Trophoblast cell (in vitro differentiated cells and primary cell): Measurements from ENCODE around the gene GTF3C1.

ENCODE experiments used
- DNase-seq, 2 donors: peaks; one replicate each; pipeline ENCODE4 v3.0.0-alpha.2; 2016
- H2AFZ ChIP-seq: 2 replicates; pipeline ENCODE4 v1.6.1; 2013; ENCODE audit warnings: low read length, moderate library complexity, mild to moderate bottlenecking; ENCODE audit not compliant: insufficient read depth, poor library complexity
- H2AK5ac ChIP-seq: 2 replicates; pipeline ENCODE4 v1.6.1; 2013; ENCODE audit warnings: mild to moderate bottlenecking, low read length
- H2BK120ac ChIP-seq: 2 replicates; pipeline ENCODE4 v1.6.1; 2013; ENCODE audit warnings: low read length, mild to moderate bottlenecking, moderate library complexity; ENCODE audit not compliant: insufficient read depth, poor library complexity
- H2BK12ac ChIP-seq: 2 replicates; pipeline ENCODE4 v1.6.1; 2013; ENCODE audit warnings: mild to moderate bottlenecking, low read length, moderate library complexity
- H2BK5ac ChIP-seq: 2 replicates; pipeline ENCODE4 v1.6.1; 2013; ENCODE audit warnings: low read length, low read depth, moderate library complexity, mild to moderate bottlenecking; ENCODE audit not compliant: poor library complexity
- H3K14ac ChIP-seq: 2 replicates; pipeline ENCODE4 v1.6.1; 2013; ENCODE audit warnings: mild to moderate bottlenecking, low read length
- H3K18ac ChIP-seq: 2 replicates; pipeline ENCODE4 v1.6.1; 2013; ENCODE audit warnings: mild to moderate bottlenecking, low read length
- H3K23ac ChIP-seq: 2 replicates; pipeline ENCODE4 v1.6.1; 2013; ENCODE audit warnings: low read length
- H3K27ac ChIP-seq: 2 replicates; pipeline ENCODE4 v1.5.1; 2013; ENCODE audit warnings: low read depth, mild to moderate bottlenecking, inconsistent platforms, low read length, moderate library complexity
- H3K27me3 ChIP-seq: 2 replicates; pipeline ENCODE4 v1.6.1; 2013; ENCODE audit warnings: inconsistent platforms, mild to moderate bottlenecking, low read length, moderate library complexity; ENCODE audit not compliant: insufficient read depth
- H3K36me3 ChIP-seq, 2 experiments: 1 replicate in 1 of 2; 2 replicates in 1 of 2; pipeline ENCODE4 v1.6.1; 2013; ENCODE audit warnings: low read length in 2 of 2, mild to moderate bottlenecking in 2 of 2, moderate library complexity in 1 of 2; ENCODE audit not compliant: insufficient read depth in 2 of 2, control insufficient read depth in 1 of 2
- H3K4ac ChIP-seq: 2 replicates; pipeline ENCODE4 v1.6.1; 2013; ENCODE audit warnings: low read depth, mild to moderate bottlenecking, low read length, moderate library complexity
- H3K4me1 ChIP-seq, 2 experiments: 1 replicate in 1 of 2; 2 replicates in 1 of 2; pipeline ENCODE4 v1.6.1; 2013; ENCODE audit warnings: low read length in 2 of 2, mild to moderate bottlenecking in 2 of 2, moderate library complexity in 1 of 2; ENCODE audit not compliant: insufficient read depth in 2 of 2, control insufficient read depth in 1 of 2
- H3K4me2 ChIP-seq: 2 replicates; pipeline ENCODE4 v1.6.1; 2013; ENCODE audit warnings: inconsistent platforms, mild to moderate bottlenecking, low read length, moderate library complexity
- H3K4me3 ChIP-seq: 2 replicates; pipeline ENCODE4 v1.5.1; 2013; ENCODE audit warnings: mild to moderate bottlenecking, low read depth, low read length, inconsistent platforms
- H3K79me1 ChIP-seq: one replicate; pipeline ENCODE4 v1.6.1; 2013; ENCODE audit warnings: low read length
- H3K79me2 ChIP-seq: 2 replicates; pipeline ENCODE4 v1.6.1; 2013; ENCODE audit warnings: low read length, mild to moderate bottlenecking; ENCODE audit not compliant: control insufficient read depth, insufficient read depth, poor library complexity
- H3K9ac ChIP-seq: 2 replicates; pipeline ENCODE4 v1.6.1; 2013; ENCODE audit warnings: mild to moderate bottlenecking, low read length
- H3K9me3 ChIP-seq: 2 replicates; pipeline ENCODE4 v1.6.1; 2013; ENCODE audit warnings: low read depth, mild to moderate bottlenecking, control low read depth, inconsistent platforms, low read length; ENCODE audit not compliant: insufficient read depth
- H4K12ac ChIP-seq: 2 replicates; pipeline ENCODE4 v1.6.1; 2013; ENCODE audit warnings: low read depth, mild to moderate bottlenecking, low read length, moderate library complexity
- H4K8ac ChIP-seq: 2 replicates; pipeline ENCODE4 v1.6.1; 2013; ENCODE audit warnings: low read depth, mild to moderate bottlenecking, low read length, moderate library complexity
- H4K91ac ChIP-seq: one replicate; pipeline ENCODE4 v1.6.1; 2013; ENCODE audit warnings: low read depth, mild to moderate bottlenecking, low read length, moderate library complexity
- WGBS: extraction: QIAGEN DNeasy Blood & Tissue Kit; methylation state at CpG from one replicate; pipeline ENCODE4 v1.1.7; 2013; ENCODE audit warnings: missing lambda C conversion rate; ENCODE audit not compliant: insufficient read length, insufficient coverage; ENCODE audit errors: extremely low coverage; 5-methylcytosine and 5-hydroxymethylcytosine counted together

Gene GTF3C1

DNA sequence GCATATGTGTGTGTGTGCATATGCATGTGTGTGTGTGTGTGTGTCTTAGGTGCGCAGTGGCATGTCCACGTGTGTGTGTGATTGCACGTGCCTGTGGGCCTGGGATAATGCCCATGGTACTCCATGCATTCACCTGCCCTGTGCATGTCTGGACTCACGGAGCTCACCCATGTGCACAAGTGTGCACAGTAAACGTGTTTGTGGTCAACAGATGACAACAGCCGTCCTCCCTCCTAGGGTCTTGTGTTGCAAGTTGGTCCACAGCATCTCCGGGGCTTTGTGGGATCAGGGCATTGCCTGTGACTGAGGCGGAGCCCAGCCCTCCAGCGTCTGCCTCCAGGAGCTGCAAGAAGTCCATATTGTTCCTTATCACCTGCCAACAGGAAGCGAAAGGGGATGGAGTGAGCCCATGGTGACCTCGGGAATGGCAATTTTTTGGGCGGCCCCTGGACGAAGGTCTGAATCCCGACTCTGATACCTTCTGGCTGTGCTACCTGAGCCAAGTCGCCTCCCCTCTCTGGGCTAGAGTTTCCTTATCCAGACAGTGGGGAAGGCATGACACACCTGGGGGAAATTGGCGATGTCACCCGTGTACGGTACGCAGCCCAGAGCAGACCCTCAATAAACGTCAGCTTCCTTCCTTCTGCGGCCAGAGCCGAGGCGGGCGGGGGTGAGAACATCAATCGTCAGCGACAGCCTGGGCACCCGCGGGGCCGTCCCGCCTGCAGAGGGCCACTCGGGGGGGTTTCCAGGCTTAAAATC lies 100.1 kb downstream of the GTF3C1 start:
- no CpG with 5 or more reads among the region's 31 CpGs for WGBS
- H3K9me3 ChIP-seq = peaks cover 20% of the 10 kb centered on the region
- no peak overlapping the region for H2BK5ac ChIP-seq

DNA sequence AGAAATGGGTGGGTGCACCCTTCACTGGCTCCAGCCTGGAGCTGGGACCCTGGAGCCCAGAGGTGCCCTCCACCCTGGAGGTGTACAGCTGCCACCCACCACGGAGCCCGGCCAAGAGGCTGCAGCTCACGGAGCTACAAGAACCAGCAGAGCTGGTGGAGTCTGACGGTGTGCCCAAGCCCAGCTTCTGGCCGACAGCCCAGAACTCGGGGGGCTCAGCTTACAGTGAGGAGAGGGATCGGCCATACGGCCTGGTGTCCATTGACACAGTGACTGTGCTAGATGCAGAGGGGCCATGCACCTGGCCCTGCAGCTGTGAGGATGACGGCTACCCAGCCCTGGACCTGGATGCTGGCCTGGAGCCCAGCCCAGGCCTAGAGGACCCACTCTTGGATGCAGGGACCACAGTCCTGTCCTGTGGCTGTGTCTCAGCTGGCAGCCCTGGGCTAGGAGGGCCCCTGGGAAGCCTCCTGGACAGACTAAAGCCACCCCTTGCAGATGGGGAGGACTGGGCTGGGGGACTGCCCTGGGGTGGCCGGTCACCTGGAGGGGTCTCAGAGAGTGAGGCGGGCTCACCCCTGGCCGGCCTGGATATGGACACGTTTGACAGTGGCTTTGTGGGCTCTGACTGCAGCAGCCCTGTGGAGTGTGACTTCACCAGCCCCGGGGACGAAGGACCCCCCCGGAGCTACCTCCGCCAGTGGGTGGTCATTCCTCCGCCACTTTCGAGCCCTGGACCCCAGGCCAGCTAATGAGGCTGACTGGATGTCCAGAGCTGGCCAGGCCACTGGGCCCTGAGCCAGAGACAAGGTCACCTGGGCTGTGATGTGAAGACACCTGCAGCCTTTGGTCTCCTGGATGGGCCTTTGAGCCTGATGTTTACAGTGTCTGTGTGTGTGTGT lies 100.9 kb downstream of the GTF3C1 start:
- H4K8ac ChIP-seq = no peak overlapping the region
- H3K23ac ChIP-seq = no peak overlapping the region
- no peak overlapping the region for H2AFZ ChIP-seq
- H3K4me3 ChIP-seq = no peak overlapping the region
- H3K9ac ChIP-seq = no peak overlapping the region
- H3K4ac ChIP-seq = no peak overlapping the region
- H2BK120ac ChIP-seq = no peak overlapping the region
- no peak overlapping the region for H3K4me2 ChIP-seq
- H2BK12ac ChIP-seq = no peak overlapping the region
- peaks cover 26% of the 10 kb centered on the region for H3K9me3 ChIP-seq
- no peak overlapping the region for H3K27ac ChIP-seq
- H2AK5ac ChIP-seq = no peak overlapping the region
- H3K18ac ChIP-seq = no peak overlapping the region
- no peak for DNase-seq
- WGBS = no CpG with 5 or more reads among the region's 19 CpGs
- peaks cover 4 to 6% of the 10 kb centered on the region in 2 experiments for H3K4me1 ChIP-seq
- no peaks in the 10 kb centered on the region for H3K27me3 ChIP-seq
- H3K36me3 ChIP-seq = no peaks in the 10 kb centered on the region
- no peaks in the 10 kb centered on the region for H3K79me2 ChIP-seq
- H2BK5ac ChIP-seq = no peak overlapping the region
- H4K91ac ChIP-seq = no peak overlapping the region
- H4K12ac ChIP-seq = no peak overlapping the region
- H3K14ac ChIP-seq = no peak overlapping the region
- no peaks in the 10 kb centered on the region for H3K79me1 ChIP-seq

More for the DNA sequence above, 100.1 kb downstream of the GTF3C1 start:
- no peak overlapping the region for H3K27ac ChIP-seq
- no peak overlapping the region for H4K91ac ChIP-seq
- peaks cover 4 to 6% of the 10 kb centered on the region in 2 experiments for H3K4me1 ChIP-seq
- H4K12ac ChIP-seq = no peak overlapping the region
- H3K79me1 ChIP-seq = no peaks in the 10 kb centered on the region
- no peak overlapping the region for H3K9ac ChIP-seq
- no peak overlapping the region for H3K23ac ChIP-seq
- no peak overlapping the region for H3K4me2 ChIP-seq
- no peak overlapping the region for H2AK5ac ChIP-seq
- no peak overlapping the region for H3K18ac ChIP-seq
- H2BK120ac ChIP-seq = no peak overlapping the region
- H3K79me2 ChIP-seq = no peaks in the 10 kb centered on the region
- H4K8ac ChIP-seq = no peak overlapping the region
- no peak overlapping the region for H2BK12ac ChIP-seq
- H3K14ac ChIP-seq = no peak overlapping the region
- H3K27me3 ChIP-seq = no peaks in the 10 kb centered on the region
- no peak overlapping the region for H3K4me3 ChIP-seq
- no peak overlapping the region for H2AFZ ChIP-seq
- no peaks in the 10 kb centered on the region for H3K36me3 ChIP-seq
- no peak for DNase-seq
- no peak overlapping the region for H3K4ac ChIP-seq

DNA sequence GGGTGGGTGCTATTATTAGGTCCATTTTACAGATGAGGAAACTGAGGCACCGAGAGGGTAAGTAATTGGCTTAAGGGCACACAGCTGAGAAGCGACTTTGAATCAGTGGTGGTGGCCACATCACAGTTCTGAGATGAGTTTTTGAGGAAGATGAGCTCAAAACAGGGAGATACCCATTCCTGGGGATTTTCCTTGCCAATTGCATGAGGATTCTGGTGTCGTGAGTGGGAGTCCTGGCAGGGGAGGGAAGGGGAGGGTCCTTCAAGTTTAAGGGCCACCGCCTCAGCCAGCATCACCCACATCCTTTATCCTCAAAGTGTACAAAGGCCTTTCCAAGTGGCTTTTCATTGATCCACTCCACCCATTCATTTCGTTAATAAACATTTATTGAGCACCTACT lies 102.4 kb downstream of the GTF3C1 start:
- no peaks in the 10 kb centered on the region for H3K36me3 ChIP-seq

DNA sequence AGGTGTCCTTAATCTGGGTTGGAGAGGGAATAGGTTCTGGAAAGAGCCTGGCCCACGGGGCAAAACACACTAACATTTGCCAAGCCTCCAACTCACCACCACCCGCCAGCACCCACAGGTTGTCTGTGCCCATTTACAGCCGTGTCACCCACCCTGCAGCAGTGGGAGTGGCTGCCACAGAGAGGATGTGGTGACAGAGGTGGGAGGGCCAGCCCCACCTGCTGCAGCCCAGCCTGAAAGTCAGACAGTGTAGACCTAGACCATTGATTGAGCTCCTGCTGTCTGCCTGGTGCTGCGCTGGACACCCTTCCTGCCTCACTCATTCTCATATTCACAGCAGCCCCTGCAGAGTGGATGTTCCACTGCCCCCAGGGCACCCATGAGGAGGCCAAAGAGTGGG lies 103.0 kb downstream of the GTF3C1 start:
- no peak overlapping the region for H2AFZ ChIP-seq
- no peak overlapping the region for H2BK12ac ChIP-seq
- H3K23ac ChIP-seq = no peak overlapping the region
- H3K14ac ChIP-seq = no peak overlapping the region
- no peak overlapping the region for H3K4me3 ChIP-seq
- no peak overlapping the region for H2BK5ac ChIP-seq
- H3K27me3 ChIP-seq = no peaks in the 10 kb centered on the region
- H3K4me1 ChIP-seq = no peaks in the 10 kb centered on the region
- H3K4ac ChIP-seq = no peak overlapping the region
- no peak overlapping the region for H3K18ac ChIP-seq
- H4K12ac ChIP-seq = no peak overlapping the region
- H4K91ac ChIP-seq = no peak overlapping the region
- no peaks in the 10 kb centered on the region for H3K79me1 ChIP-seq
- H3K4me2 ChIP-seq = no peak overlapping the region
- H4K8ac ChIP-seq = no peak overlapping the region
- no peaks in the 10 kb centered on the region for H3K36me3 ChIP-seq
- no peak for DNase-seq
- no peaks in the 10 kb centered on the region for H3K79me2 ChIP-seq
- H3K9me3 ChIP-seq = peaks cover 29% of the 10 kb centered on the region
- no peak overlapping the region for H2BK120ac ChIP-seq
- no peak overlapping the region for H3K27ac ChIP-seq
- no CpG with 5 or more reads among the region's 4 CpGs for WGBS
- H3K9ac ChIP-seq = no peak overlapping the region
- H2AK5ac ChIP-seq = no peak overlapping the region

More for the DNA sequence above, 102.4 kb downstream of the GTF3C1 start:
- WGBS = no CpG with 5 or more reads among the region's 5 CpGs
- H4K8ac ChIP-seq = no peak overlapping the region
- H3K79me1 ChIP-seq = no peaks in the 10 kb centered on the region
- no peak overlapping the region for H2BK12ac ChIP-seq
- no peak overlapping the region for H3K4ac ChIP-seq
- no peaks in the 10 kb centered on the region for H3K79me2 ChIP-seq
- no peak overlapping the region for H2BK120ac ChIP-seq
- H4K91ac ChIP-seq = no peak overlapping the region
- no peaks in the 10 kb centered on the region for H3K27me3 ChIP-seq
- no peak overlapping the region for H2AFZ ChIP-seq
- no peak for DNase-seq
- H3K23ac ChIP-seq = no peak overlapping the region
- no peak overlapping the region for H4K12ac ChIP-seq
- no peak overlapping the region for H3K18ac ChIP-seq
- no peak overlapping the region for H2AK5ac ChIP-seq
- peaks cover 29% of the 10 kb centered on the region for H3K9me3 ChIP-seq
- H3K4me2 ChIP-seq = no peak overlapping the region
- H3K9ac ChIP-seq = no peak overlapping the region
- H3K4me1 ChIP-seq = no peaks in the 10 kb centered on the region
- no peak overlapping the region for H3K27ac ChIP-seq
- no peak overlapping the region for H2BK5ac ChIP-seq
- H3K4me3 ChIP-seq = no peak overlapping the region
- no peak overlapping the region for H3K14ac ChIP-seq
